ENCODE measurements around the gene BEX5. TPM values are rescaled to one million over a fixed set of nuclear protein-coding genes. Genes with fewer than 3 reads are reported as not detected.
A peak's percentile ranks its signal among the peaks of the same experiment; 100 is the strongest.
"Not testable (repeated sequence)": the region's sequence is repeated elsewhere in the genome, so short reads cannot be mapped to it uniquely, and the experiment has no call there.

The BEX5 gene
- 3.6 TPM for total RNA-seq (ENCODE audit: unreplicated experiment)
- long read RNA-seq, partial matches to known transcripts = 1 of 2 reads
- long read RNA-seq, other reads (novel, unspliced or antisense) = 0 of 2 reads

DNA sequence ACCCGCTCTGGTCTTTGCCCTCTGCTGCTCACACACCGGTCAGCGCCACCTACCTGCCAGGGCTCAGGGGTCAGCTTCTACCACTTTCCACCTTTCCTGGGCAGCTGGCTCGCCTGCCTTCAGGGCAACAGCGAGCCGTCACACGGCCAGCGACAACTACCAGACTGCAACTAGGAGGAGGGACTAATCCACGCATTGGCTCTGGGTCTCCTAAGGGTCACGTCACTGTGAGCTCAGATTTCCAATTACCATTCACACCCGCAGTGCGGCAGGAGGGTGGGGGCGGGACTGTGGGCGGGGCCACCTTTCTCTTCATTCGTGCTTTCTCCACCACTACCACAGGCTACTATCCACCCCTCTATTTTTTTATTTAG is at the start of gene BEX5:
Gene BEX5 (minus strand): TSS at position 172 of the 374 bp plus-strand sequence. CDS start 1,712 bp downstream, outside the sequence.
- Mint-ChIP-seq H3K9me3 (ENCODE audit: unreplicated experiment) (no peaks in the 10 kb centered on the region), H3K27ac (ENCODE audit: unreplicated experiment) (peak within 1 kb of the TSS; percentile 17), H3K27me3 (ENCODE audit: unreplicated experiment) (no peaks in the 10 kb centered on the region), H3K4me3 (ENCODE audit: unreplicated experiment) (peak within 1 kb of the TSS; percentile 98), H3K36me3 (ENCODE audit: unreplicated experiment) (no peaks in the 10 kb centered on the region), H3K4me1 (ENCODE audit: low read depth, unreplicated experiment) (no peaks in the 10 kb centered on the region)
- peak; percentile 54 for DNase-seq
- TF ChIP-seq, protein P1, sequence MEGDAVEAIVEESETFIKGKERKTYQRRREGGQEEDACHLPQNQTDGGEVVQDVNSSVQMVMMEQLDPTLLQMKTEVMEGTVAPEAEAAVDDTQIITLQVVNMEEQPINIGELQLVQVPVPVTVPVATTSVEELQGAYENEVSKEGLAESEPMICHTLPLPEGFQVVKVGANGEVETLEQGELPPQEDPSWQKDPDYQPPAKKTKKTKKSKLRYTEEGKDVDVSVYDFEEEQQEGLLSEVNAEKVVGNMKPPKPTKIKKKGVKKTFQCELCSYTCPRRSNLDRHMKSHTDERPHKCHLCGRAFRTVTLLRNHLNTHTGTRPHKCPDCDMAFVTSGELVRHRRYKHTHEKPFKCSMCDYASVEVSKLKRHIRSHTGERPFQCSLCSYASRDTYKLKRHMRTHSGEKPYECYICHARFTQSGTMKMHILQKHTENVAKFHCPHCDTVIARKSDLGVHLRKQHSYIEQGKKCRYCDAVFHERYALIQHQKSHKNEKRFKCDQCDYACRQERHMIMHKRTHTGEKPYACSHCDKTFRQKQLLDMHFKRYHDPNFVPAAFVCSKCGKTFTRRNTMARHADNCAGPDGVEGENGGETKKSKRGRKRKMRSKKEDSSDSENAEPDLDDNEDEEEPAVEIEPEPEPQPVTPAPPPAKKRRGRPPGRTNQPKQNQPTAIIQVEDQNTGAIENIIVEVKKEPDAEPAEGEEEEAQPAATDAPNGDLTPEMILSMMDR (IDR thresholded peaks at IDR 0.05; ENCODE audit: partially characterized antibody, unreplicated experiment) = no peak

DNA sequence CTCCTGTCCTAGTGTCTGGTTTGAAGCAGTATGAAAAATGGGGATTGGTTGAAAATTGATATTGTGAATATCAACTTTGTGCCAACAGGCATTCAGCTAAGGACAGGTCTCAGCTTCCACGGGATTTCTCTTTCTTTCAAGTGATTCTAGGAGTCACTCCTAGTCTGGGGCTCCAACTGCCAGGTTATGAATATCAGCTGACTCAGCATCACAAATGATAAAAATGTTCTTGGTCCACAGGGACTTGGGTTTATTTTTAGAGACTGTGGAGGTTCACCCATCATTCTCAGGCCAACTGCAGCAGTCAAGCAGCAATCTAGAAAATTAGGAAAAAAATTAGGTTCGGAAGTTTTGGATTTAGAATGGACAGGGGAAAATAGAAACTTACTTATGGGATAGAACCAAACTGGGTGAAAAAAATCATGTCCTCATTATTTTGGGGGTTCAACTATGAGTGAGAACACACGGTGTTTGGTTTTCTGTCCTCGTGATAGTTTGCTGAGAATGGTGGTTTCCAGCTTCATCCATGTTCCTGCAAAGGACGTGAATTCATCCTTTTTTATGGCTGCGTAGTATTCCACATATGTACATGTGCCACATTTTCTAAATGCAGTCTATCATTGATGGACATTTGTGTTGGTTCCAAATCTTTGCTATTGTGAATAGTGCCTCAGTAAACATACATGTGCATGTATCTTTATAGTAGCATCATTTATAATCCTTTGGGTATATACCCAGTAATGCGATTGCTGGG is 30.4 kb upstream of the BEX5 start:
- Mint-ChIP-seq H3K9me3 (ENCODE audit: unreplicated experiment) (peaks cover 3% of the 10 kb centered on the region), H3K36me3 (ENCODE audit: unreplicated experiment) (no peaks in the 10 kb centered on the region), H3K4me1 (ENCODE audit: low read depth, unreplicated experiment) (no peaks in the 10 kb centered on the region), H3K27me3 (ENCODE audit: unreplicated experiment) (no peaks in the 10 kb centered on the region), H3K27ac (ENCODE audit: unreplicated experiment) (no peak overlapping the region), H3K4me3 (ENCODE audit: unreplicated experiment) (no peak overlapping the region)
- no peak for DNase-seq
- TF ChIP-seq, protein P1 (IDR thresholded peaks at IDR 0.05; ENCODE audit: partially characterized antibody, unreplicated experiment) = no peak

DNA sequence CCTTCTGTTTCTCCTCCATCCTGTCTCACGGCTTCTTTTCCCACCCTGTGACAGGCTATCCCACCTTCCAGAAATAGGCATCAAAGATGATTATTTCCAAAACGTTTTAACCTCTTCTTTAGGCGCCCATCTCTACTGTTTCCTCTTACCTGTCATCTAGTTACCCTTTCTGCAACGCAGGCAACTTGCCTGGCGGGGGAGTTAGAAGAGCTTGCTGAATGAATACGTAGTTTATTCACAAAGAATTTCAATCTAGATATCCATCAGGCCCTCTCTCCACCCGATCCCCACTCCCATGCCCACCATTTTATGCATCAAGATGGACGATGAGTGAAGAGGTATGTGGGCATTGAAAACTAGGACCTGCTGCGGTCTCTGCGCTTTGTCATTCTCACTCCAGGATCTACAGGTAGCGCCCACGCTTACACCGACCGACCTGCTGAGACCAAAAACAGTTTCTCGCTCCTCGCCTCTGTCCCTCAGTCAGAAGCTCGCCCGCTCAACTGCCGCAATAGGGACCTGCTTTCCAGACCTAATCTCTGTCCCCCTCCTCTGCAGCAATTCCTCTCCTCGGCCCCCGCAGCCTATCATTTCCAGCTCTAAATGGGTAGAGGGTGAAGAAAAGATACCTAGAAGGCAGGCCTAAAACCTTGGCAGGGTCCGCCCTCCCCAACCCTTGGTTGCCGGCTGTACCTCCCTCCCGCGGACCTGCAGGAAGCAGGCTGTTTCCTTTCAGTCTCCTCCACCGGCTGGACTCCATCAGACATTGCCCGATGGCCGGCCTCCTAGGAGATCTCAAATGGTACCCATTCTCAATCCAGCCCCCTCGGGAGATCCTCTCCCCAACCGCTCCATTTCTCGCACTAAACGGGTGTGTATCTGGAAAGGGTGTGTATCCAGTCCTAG is 624 bp downstream of the BEX5 start:
- H3K4me1 Mint-ChIP-seq (ENCODE audit: low read depth, unreplicated experiment) = no peaks in the 10 kb centered on the region
- no peaks in the 10 kb centered on the region for H3K36me3 Mint-ChIP-seq (ENCODE audit: unreplicated experiment)
- no peaks in the 10 kb centered on the region for H3K27me3 Mint-ChIP-seq (ENCODE audit: unreplicated experiment)
- no peaks in the 10 kb centered on the region for H3K9me3 Mint-ChIP-seq (ENCODE audit: unreplicated experiment)
- peak overlapping the region; percentile 17 for H3K27ac Mint-ChIP-seq (ENCODE audit: unreplicated experiment)
- H3K4me3 Mint-ChIP-seq (ENCODE audit: unreplicated experiment) = peak overlapping the region; percentile 98
- DNase-seq = peak; percentile 27
- TF ChIP-seq, protein P1 (IDR thresholded peaks at IDR 0.05; ENCODE audit: partially characterized antibody, unreplicated experiment) = no peak

DNA sequence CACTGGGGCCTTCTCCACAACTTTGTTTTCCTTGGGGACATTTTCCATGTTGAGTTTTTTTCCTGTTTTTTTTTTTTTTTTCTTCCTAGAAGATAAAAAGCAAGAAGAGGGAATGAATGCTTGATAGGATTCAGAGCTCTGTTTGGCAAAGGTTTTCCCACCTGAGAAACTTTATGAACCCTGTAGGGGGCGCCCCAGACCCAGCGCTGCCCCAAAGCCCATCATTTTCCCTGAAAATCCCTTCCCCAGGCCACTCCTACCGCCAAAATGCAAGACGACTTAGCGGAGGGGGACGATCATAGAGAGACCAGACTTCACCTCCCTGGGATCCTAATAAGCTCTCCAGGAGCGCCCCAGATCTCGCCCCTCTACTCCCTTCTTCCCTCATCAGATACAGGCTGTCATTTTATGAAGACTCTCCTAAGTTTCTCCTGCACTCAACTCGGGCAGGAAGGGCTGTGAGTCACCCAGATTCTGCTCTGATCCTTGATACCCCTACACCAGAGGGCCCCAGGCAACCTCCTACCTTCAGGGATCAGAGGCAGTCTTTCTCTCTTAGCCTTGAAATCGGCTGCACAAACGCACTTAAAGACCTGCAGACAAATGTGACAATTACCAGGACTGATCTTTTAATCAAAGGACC is 1.4 kb downstream of the BEX5 start:
- H3K4me1 Mint-ChIP-seq (ENCODE audit: low read depth, unreplicated experiment) = no peaks in the 10 kb centered on the region
- DNase-seq = peak; percentile 42
- no peaks in the 10 kb centered on the region for H3K27me3 Mint-ChIP-seq (ENCODE audit: unreplicated experiment)
- H3K27ac Mint-ChIP-seq (ENCODE audit: unreplicated experiment) = no peak overlapping the region
- no peaks in the 10 kb centered on the region for H3K9me3 Mint-ChIP-seq (ENCODE audit: unreplicated experiment)
- H3K4me3 Mint-ChIP-seq (ENCODE audit: unreplicated experiment) = peak overlapping the region; percentile 98
- H3K36me3 Mint-ChIP-seq (ENCODE audit: unreplicated experiment) = no peaks in the 10 kb centered on the region
- TF ChIP-seq, protein P1 (IDR thresholded peaks at IDR 0.05; ENCODE audit: partially characterized antibody, unreplicated experiment) = peak; percentile 51

DNA sequence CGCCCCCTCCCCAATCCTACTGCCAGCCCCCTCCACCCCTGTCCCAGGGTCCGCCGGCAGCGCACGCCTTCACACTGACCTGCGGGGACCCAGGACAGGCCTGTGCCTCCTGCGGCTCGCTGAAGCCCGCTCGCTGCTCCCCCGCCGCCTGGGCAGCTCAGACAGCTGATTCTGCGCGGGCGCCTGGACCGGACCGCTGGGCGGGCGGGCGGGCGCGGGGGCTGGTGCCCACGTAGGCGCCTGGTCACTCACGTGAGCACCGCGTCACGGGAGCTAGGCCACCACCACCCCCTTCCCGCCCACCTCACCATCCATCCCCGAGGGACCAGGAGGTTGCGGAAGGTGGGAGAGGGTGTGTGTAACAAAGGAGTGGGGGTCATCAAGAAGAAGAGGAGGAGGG is 13.5 kb downstream of the BEX5 start, which contains the start of gene TCEAL6:
Gene TCEAL6 (minus strand): TSS at position 208 of the 400 bp plus-strand sequence.
- peak within 1 kb of the TSS; percentile 77 for H3K4me3 Mint-ChIP-seq (ENCODE audit: unreplicated experiment)
- H3K9me3 Mint-ChIP-seq (ENCODE audit: unreplicated experiment); H3K27ac Mint-ChIP-seq (ENCODE audit: unreplicated experiment); DNase-seq; H3K27me3 Mint-ChIP-seq (ENCODE audit: unreplicated experiment); H3K36me3 Mint-ChIP-seq (ENCODE audit: unreplicated experiment); H3K4me1 Mint-ChIP-seq (ENCODE audit: low read depth, unreplicated experiment): not testable (repeated sequence)

DNA sequence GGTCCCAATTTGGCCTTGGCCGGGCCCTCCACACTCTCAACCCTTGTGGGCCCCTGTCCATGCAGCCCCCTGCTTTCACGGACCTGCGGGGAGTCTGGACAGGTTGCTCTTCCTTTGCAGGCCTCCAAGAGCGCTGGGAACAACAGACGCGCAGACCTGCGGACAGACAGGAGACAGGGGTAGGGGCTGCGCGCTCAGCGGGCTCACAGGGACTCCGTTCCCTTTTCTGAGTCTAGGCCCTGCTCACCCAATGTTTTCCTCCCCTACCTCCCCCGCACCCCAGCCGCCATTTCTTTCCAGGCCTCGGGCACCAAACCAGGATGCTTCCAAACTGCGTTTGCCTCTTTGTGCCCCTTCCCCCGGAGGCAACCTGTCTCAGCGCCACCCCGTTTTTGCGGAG is 14.1 kb downstream of the BEX5 start:
- H3K4me3 Mint-ChIP-seq (ENCODE audit: unreplicated experiment); H3K4me1 Mint-ChIP-seq (ENCODE audit: low read depth, unreplicated experiment); H3K36me3 Mint-ChIP-seq (ENCODE audit: unreplicated experiment); DNase-seq; H3K27ac Mint-ChIP-seq (ENCODE audit: unreplicated experiment); H3K27me3 Mint-ChIP-seq (ENCODE audit: unreplicated experiment); H3K9me3 Mint-ChIP-seq (ENCODE audit: unreplicated experiment): not testable (repeated sequence)

DNA sequence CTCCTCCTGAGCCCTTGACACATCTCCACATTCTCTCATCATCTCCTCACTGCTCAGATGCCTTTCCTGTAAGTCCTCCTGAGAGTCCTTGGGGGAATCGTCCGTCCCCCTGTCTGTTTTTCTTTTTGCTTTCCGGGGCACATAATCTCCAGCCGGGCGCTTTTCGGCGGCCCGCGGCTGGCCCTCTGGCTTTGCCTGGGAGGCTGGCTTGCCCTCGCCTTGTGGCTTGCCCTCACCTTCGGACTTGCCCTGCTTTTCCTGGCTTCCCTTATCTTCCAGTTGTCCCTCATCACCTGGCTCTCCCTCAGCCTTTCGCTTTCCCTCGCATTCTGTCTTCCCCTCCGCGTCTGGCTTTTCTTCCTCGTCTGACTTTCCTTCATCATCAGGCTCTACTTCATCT is 14.9 kb downstream of the BEX5 start:
- H3K4me3 Mint-ChIP-seq (ENCODE audit: unreplicated experiment); H3K27ac Mint-ChIP-seq (ENCODE audit: unreplicated experiment); DNase-seq; H3K4me1 Mint-ChIP-seq (ENCODE audit: low read depth, unreplicated experiment); H3K9me3 Mint-ChIP-seq (ENCODE audit: unreplicated experiment); H3K27me3 Mint-ChIP-seq (ENCODE audit: unreplicated experiment); H3K36me3 Mint-ChIP-seq (ENCODE audit: unreplicated experiment): not testable (repeated sequence)
